SU-DHL-6 (cell line): ENCODE data around the gene SCRN1.

Source experiments
- EZH2phosphoT487 ChIP-seq: fragments of 200-600 bp; sonication (generic), shearing (Covaris generic); conservative IDR thresholded peaks from 2 replicates; pipeline ENCODE4 v1.6.1; 2018; ENCODE audit warnings: mild to moderate bottlenecking, antibody characterized with exemption, low read length, moderate library complexity, mixed read lengths
- TF ChIP-seq, protein P1 (sequence below): fragments of 200-600 bp; sonication (generic); IDR thresholded peaks from one replicate; pipeline ENCODE4 v1.5.1; 2017; ENCODE audit warnings: antibody characterized with exemption, mild to moderate bottlenecking, low read length, moderate library complexity; ENCODE audit not compliant: insufficient read depth, poor library complexity, severe bottlenecking

DNA sequence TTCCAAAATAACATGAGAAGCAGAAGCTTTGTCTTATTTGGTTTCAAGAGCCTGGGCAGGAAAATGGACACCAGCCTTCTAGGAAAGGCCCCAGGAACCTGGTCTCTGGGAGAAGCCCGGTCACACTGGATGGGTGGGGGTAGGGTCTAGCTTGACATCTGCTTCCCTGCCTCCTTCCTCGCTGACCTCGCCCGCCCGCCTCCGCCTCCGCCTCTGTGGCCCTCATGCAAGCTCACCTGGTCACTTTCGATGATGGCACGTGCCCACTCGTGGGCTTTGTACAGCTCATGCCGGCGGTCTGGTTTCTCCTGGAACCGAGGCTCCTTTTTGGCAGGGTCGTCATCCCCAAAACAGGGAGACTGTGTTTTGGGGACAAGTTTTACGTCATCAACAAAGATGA is 63.4 kb downstream of the SCRN1 start:
- TF ChIP-seq, protein P1, sequence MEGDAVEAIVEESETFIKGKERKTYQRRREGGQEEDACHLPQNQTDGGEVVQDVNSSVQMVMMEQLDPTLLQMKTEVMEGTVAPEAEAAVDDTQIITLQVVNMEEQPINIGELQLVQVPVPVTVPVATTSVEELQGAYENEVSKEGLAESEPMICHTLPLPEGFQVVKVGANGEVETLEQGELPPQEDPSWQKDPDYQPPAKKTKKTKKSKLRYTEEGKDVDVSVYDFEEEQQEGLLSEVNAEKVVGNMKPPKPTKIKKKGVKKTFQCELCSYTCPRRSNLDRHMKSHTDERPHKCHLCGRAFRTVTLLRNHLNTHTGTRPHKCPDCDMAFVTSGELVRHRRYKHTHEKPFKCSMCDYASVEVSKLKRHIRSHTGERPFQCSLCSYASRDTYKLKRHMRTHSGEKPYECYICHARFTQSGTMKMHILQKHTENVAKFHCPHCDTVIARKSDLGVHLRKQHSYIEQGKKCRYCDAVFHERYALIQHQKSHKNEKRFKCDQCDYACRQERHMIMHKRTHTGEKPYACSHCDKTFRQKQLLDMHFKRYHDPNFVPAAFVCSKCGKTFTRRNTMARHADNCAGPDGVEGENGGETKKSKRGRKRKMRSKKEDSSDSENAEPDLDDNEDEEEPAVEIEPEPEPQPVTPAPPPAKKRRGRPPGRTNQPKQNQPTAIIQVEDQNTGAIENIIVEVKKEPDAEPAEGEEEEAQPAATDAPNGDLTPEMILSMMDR: no peak
- no peak for TF ChIP-seq EZH2phosphoT487
